ENCODE data around the gene AGTRAP.

AGTRAP gene

GRCh38 chr1:11784993-11785769, 49.2 kb downstream of the AGTRAP start:
- no peak for DNase-seq

- no peak for DNase-seq
These were observed 50.2 kb downstream of the AGTRAP start for GRCh38 chr1:11786168-11786567.

GRCh38 chr1:11787251-11787803, 51.4 kb downstream of the AGTRAP start:
- no peak for DNase-seq

GRCh38 chr1:11787804-11788436, 52.0 kb downstream of the AGTRAP start:
- DNase-seq = no peak

GRCh38 chr1:11788549-11789053, 52.7 kb downstream of the AGTRAP start:
- DNase-seq = no peak

- DNase-seq = no peak
These were observed 53.5 kb downstream of the AGTRAP start for GRCh38 chr1:11789126-11790067.

- DNase-seq = no peak
These were observed 54.4 kb downstream of the AGTRAP start for GRCh38 chr1:11790101-11790879.

- DNase-seq = no peak
These were observed 55.2 kb downstream of the AGTRAP start for GRCh38 chr1:11790880-11791715.

GRCh38 chr1:11792106-11792505, 56.2 kb downstream of the AGTRAP start:
- DNase-seq = no peak

- no peak for DNase-seq
These were observed 57.9 kb downstream of the AGTRAP start for GRCh38 chr1:11793819-11794218.

GRCh38 chr1:11794446-11795237, 58.7 kb downstream of the AGTRAP start:
- no peak for DNase-seq

- DNase-seq = no peak
These were observed 59.4 kb downstream of the AGTRAP start for GRCh38 chr1:11795238-11795890.

- DNase-seq = no peak
These were observed 60.3 kb downstream of the AGTRAP start for GRCh38 chr1:11796036-11796828.

GRCh38 chr1:11797525-11798216, 61.7 kb downstream of the AGTRAP start:
- DNase-seq = no peak

- DNase-seq = no peak
These were observed 63.2 kb downstream of the AGTRAP start for GRCh38 chr1:11799099-11799498.

GRCh38 chr1:11799896-11800295, 64.0 kb downstream of the AGTRAP start:
- DNase-seq = no peak

- no peak for DNase-seq
These were observed 64.4 kb downstream of the AGTRAP start for GRCh38 chr1:11800391-11800755.
